HL-60/S4 treated with retinoic acid at 250 ng/mL for 4 days and 3 days (cell line): ENCODE results near the gene UBA7.
"Not testable (repeated sequence)": the region's sequence is repeated elsewhere in the genome, so short reads cannot be mapped to it uniquely, and the experiment has no call there.

ENCODE experiments used
- in situ Hi-C: fragments of 300-500 bp; cut with MboI; formaldehyde crosslinking; loops from 2 replicates; pipeline ENCODE4 v1.7.0; 2022; ENCODE audit warnings: low sequenced_read_pairs

Gene UBA7

DNA sequence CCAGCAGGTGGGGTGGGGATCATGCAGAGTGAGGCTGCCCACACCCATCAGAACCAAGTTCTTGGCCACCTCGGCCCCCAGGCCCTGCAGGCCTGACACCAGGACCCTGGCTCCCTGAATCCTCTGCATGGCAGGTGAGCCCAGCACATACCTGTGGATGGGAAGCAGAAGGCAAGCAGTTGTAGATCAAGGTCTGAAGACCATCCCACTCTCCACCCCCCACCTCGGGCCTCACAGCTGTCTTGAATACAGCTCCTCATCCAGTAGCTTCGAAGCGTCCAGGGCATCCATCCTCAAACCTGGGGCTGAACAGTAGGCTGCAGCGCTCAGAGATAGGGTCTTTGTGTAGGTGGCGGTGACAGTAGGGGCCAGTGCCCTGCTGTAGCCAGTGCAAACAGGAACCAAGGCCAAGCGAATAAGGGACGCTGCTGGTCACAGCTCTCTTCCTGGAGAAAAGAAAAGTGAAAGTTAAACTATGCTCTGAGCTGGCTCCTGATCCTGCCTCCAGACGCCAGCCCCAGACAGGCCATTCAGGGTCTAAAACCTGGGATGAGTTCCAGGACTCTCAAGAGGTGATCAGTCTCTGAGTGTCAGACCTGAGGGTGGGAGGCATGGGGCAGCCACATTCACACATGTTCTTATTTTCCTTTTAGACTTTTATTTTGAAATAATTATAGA lies at the start of gene UBA7:
Gene UBA7 (minus strand): TSS at position 457 of the 678 bp plus-strand sequence. CDS start 166 bp downstream, at position 291.
- in situ Hi-C loops: no loop called here

DNA sequence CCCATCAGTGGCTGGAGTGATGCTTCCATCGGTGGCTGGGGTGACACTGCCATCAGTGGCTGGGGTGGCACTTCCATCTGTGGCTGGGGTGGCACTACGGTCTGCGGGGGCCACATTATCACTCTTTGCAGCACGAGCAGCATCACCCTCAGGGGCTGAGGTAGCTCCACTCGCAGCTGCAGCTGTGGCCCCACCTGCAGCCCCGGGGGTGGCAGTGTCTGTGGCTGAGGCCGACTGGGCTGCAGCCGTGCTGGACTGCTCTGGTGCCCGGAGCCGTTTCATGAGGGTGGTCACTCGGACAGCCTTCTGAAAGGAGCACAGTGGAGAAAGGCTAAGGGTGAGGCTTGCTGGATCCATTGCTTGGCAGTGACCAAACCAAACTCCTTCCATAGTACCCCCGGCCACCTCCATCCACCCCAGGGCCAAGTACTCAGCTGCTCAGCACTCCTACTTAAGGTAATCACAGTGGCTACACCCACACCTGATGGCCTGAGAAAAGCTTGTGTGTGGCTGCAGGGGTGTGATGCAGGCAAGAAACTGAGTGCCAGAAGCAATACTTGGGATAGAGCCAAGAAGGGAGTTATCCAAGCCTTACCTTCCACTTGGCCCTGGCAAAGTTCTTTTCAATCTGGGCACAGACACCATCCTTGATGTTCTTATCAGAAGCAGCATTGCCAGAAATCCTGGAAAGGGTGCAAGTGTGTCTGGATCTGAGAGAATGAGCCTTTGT lies 46.0 kb upstream of the UBA7 start:
- in situ Hi-C loops: no loop called here

DNA sequence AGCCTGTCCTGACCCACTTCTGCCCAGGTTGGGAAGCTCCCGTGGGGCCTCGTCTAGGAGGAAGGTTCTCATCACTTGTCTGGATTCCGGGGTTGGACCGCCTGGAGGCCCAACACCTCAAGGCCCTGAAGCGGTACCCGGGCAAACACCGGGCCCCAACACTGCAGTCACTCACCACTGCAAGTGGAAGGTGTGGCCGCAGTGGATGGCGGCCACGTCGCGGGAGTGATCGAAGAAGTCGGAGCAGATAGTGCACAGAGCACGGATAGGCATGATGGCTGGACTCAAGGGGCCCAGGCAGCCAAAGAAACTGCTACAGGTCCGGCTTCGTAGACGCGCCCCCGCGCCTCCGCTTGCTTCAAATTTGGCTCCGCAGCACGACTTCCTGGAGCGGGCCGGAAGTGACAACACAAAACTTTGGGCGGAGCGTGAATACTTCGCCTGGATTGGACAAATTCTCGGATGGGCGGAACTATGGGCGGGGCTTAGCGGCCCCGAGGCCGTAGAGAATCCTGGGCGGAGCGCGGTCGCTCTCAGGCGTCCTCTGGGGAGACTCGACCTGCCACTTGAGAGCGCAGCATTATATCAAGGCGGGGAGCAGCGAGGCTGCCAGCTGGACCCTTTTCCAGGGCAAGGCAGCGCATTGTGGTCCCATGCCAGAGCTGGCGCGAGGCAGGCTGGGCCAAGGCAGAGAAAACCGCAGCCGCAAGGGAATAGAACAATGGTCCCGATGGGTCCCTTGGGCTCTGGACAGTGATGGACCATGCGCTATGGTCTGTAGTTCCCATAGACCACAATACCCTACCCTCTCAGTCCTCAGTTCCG lies 42.6 kb upstream of the UBA7 start, which contains the start of gene TRAIP:
Gene TRAIP (minus strand): TSS at position 384 of the 825 bp plus-strand sequence. CDS start 111 bp downstream, at position 273.
- in situ Hi-C loops: no loop called here

DNA sequence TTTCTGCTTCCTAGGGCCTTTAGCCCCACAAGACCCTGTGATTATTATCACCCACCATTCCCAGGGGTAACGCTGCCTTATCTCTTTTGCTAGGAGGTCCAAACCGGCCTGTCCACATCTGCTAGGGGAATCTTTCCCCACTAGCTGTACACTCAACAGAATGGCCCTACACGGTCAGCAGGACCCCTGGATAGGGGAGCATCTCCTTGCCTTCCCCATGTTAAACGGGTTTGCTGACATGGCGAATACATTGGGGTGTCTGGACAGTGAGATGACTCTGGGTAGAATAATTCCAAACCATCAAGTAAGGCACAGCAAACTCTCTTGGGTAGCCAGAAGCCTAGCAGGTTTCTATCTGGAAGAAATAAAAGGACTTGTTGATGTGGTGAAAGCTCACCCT lies 41.9 kb upstream of the UBA7 start:
- in situ Hi-C loops: no loop called here

DNA sequence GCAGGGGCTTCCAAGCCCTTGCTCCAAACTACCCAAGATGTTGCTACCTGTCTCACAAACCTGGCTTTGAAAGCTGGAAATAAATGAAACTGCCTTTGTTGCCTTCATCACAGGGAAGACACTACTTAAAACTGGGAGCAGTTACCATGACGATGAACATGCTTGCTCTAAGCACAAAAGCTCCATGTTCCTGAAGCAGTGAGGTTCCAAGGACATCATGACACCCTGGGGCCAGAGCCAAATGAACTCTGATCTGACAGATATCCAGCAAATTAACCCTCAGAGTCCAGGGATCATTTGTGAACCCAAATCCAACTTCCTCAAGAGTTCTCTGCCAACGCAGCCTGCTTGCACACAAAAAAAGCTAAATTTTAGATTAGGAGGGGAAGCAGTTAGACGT lies 31.9 kb upstream of the UBA7 start:
- in situ Hi-C loops: no loop called here

GRCh38 chr3:49844464-49845183 lies 30.9 kb upstream of the UBA7 start:
- in situ Hi-C loops: no loop called here

DNA sequence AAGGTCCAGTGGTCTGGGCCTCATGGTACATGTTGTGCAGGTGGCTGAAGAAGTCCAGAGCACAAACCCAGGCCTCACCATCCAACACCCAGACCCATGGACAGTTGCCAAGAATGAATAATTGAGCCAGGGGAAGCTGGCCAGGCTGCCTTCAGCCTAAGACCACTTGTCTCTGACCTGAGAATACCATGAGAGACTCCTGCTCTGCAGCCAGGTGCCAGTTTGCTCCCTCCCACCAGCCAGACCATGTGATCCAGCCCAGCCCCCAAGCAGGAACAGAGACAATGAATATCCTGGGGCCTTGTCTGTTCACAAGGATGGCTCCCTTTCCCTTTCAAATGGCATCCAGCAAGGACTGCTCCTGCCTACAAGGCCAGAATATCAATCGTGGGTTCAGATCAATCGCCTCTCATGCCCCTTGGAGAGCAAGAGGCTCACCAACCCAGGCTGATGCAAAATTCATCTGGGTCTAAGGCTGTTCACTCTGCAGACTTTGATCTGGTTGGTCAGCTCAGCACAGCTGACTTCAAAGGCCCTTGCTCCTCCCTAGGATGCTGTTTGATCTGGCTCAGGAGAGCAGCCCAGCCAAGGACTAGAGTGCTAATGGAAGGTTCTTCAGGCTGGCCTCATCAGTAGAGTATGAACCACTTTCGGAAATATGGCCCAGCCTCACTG lies 29.2 kb upstream of the UBA7 start:
- in situ Hi-C loops: no loop called here

DNA sequence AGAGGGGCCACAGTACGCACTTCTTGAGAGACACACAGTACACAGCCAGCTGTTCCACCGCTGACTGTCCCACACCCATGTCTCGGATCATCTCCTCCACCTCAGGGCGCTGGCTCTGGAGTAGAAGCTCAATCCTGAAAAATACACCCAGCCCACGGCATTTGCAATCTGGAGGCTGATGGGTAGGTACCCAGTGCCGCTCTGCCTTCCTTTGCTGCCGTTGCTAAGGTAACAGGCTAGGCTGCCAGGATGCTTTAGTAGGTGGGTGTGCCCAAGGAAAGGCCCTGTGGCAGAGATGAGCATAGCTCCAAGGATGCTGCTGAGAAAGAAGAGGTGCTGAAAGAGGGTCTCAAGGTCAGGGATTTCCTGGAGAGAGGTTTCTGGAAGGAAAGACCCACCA lies 28.1 kb upstream of the UBA7 start:
- in situ Hi-C loops: no loop called here

DNA sequence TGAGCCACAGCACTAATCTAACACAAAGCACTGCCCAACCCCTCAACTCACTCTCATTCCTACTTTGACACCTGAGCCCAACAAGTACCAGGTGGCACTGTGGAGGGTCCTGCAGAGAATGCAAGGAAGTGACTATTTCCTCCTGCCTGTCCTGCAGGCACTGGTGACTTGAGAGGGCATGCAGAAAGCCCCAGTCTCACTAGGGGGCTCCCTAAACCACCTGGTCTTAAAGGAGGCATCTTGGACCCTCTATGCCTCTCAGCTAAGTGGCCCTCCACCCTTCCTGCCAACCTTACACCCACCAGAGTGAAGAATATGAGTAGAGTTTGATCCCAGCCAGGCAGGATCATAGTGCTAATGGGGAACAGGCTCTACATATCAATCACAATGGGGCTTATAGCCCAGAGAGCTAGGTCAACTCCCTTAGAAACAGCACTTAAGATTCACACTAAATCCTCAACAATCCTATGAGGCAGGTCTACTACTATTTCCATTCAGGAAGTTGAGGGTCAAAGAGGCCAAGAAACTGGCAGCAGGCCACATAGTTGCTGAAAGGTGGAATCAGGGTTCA lies 27.5 kb upstream of the UBA7 start:
- in situ Hi-C loops: no loop called here

DNA sequence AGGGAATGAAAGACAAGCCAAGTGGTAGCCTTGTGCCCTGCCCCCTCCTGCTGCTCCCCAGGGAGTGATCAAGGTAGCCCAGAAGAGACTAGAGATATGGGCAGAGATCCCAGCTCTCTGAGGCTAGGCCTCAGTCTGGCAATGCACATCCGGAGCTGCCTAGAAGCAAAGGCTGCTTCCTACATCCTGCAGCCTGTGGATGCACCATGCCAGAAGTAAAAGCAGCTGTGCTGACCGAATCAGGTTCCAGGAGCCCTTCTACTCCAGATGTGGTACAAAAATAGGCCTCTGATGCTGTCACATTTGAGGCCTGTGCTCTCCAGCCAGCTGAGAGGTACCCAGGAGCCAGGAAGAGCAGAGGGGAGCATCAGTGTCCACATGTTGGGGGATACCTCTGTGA lies 26.6 kb upstream of the UBA7 start:
- in situ Hi-C loops: no loop called here

DNA sequence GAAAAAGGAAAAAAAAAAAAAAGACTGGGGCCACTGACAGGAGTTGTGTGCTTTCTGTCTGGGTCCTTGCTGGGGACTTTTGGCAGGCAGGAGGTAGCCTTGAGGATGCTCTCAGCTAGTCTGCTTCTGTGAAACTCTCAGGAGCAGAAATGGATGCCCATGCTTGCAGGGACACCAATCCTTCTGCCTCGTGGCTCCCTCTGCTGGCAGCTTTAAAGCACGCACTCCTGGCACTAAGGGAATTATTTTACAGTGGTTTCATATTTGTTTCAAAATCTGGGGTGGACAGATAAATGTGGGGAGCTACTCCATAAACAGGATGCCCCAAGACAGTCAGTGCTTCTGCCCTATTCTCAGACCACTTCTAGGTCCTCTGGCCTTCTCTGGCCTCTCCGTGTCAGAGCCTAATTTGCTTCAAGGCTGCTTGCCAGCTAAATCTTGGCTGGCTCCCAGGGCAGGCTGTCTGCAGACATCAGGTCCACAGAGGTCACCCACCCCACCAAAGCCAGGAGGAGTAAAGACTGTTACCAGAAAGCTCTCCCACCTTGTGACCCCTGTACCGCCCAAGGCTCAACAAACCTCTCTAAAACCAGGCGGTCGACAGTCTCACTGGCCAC lies 25.5 kb upstream of the UBA7 start:
- in situ Hi-C loops: no loop called here

- in situ Hi-C loops: no loop called here
Observed at GRCh38 chr3:49831341-49831740, 17.6 kb upstream of the UBA7 start.

GRCh38 chr3:49826016-49826415 lies 12.3 kb upstream of the UBA7 start:
- in situ Hi-C loops: no loop called here

- in situ Hi-C loops: not testable (repeated sequence)
Observed at GRCh38 chr3:49823131-49823530, 9.4 kb upstream of the UBA7 start.

DNA sequence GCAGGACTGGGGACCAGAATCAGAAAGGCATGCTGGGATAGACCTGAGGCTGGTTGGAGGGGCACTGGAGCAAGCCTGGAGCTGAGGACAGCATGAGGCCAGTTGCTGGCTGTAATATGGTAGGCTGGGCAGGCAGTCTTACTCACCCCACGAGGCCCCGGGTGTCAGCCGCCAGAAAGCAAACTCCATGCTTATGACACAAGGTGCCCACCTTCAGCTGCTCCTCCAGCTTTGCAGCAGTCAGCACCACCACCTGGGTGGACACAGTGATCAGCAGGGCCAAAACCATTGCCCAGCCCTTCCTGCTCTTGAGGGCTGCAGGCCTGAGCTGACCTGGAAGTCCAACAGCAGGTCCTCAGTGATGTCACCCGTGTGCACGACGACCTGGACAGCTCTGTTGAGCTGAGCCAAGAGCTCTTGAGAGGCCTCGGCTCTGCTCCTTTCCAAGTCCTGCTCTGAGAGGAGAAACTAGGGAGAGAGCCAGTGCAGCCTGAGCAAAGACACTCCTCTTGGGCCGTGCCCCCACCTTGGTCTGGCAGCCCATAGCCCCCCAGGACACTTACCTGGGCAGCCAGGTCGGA lies 747 bp downstream of the UBA7 start:
- in situ Hi-C loops: no loop called here

- in situ Hi-C loops: no loop called here
Observed at GRCh38 chr3:49807431-49808114, 6.2 kb downstream of the UBA7 start.

DNA sequence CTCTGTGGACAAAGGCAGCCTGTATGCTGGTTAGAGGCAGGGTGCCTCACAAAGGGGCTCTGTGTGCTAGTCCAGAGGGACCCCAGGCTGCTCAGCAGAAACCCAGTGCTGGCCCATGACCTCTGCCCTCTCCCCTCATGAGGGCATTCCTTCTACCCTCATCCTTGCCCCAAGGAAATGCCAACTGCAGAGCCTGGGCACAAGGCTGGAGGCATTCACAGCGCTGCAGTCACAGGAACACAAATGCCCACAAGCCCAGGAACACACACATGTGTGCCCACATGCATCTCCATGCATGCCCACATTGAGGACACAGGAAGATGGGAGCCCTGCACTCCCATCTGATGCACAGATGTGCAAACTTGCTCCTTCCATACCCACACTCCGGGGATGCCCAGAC lies 6.9 kb downstream of the UBA7 start:
- in situ Hi-C loops: no loop called here

DNA sequence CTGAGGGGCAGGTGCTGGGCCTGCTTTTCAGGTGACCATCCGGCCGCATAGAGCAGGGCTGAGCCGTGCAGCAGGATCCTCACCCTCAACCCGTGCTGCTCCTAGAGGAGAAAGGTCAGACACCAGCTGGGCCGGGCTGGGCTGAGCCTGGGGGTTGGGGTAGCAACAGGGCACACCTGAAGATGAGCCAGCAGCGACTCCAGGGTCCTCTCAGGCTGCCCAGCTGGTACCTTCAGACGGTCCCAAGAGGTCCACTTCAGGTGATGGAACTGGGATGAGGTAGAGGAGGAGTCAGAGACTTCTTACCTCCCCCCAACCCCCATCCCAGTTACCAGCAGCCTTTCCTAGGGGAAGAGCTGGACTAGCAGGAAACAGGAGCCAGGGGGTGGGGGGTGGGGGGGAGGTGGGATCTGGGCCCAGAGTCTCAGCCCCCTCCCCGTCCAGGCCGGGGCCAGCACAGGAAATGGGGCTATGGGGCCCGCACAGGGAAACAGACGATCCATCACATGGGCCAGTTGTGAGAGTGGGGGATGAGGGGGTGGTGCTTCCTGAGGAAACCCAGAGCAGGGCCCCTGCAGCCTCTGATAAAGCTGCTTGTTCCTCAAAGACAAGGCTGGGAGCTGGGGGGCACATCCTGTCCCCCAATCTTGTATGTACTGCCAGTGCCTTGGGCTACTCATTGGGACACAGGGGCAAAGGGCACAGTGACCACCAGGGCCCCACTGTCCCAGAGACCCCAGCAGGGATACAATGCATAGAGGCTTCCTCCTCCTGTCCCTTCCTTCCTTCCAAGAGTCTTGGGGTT lies 7.7 kb downstream of the UBA7 start:
- in situ Hi-C loops: no loop called here
